Osteoblast (primary cell): Measurements from ENCODE around the gene PLXND1. TPM values are rescaled to one million over a fixed set of nuclear protein-coding genes. Genes with fewer than 3 reads are reported as not detected.

Experiments
- DNase-seq: peaks from one replicate; pipeline ENCODE4 v3.0.0; 2011; ENCODE audit warnings: low spot score, mixed read lengths; ENCODE audit not compliant: insufficient read length; ENCODE audit errors: missing footprints
- H2AFZ ChIP-seq: 2 replicates; pipeline ENCODE4 v1.6.0; 2011; ENCODE audit warnings: mild to moderate bottlenecking, low read length
- H3K27ac ChIP-seq: 2 replicates; pipeline ENCODE4 v1.5.1; 2011; ENCODE audit warnings: mild to moderate bottlenecking, low read depth, low read length, moderate library complexity
- H3K27me3 ChIP-seq: 2 replicates; pipeline ENCODE4 v1.6.0; 2012; ENCODE audit warnings: mild to moderate bottlenecking, control low read depth, inconsistent platforms, low read length, moderate library complexity; ENCODE audit not compliant: insufficient read depth
- H3K36me3 ChIP-seq: 2 replicates; pipeline ENCODE4 v1.5.1; 2011; ENCODE audit warnings: mild to moderate bottlenecking, low read length, control low read depth, moderate library complexity; ENCODE audit not compliant: insufficient read depth
- H3K4me1 ChIP-seq: 2 replicates; pipeline ENCODE4 v1.5.1; 2011; ENCODE audit warnings: mild to moderate bottlenecking, low read length, control low read depth, moderate library complexity; ENCODE audit not compliant: insufficient read depth
- H3K4me2 ChIP-seq: 2 replicates; pipeline ENCODE4 v1.6.0; 2011; ENCODE audit warnings: mild to moderate bottlenecking, low read length; ENCODE audit not compliant: insufficient read depth
- H3K4me3 ChIP-seq: fragments of 200-600 bp; sonication (generic); 3 replicates; pipeline ENCODE4 v1.5.1; 2012; ENCODE audit warnings: mild to moderate bottlenecking, low read length, inconsistent platforms; ENCODE audit not compliant: insufficient read depth
- H3K79me2 ChIP-seq: 2 replicates; pipeline ENCODE4 v1.6.0; 2012; ENCODE audit warnings: mild to moderate bottlenecking, low read length, control low read depth, inconsistent platforms; ENCODE audit not compliant: insufficient read depth
- H3K9me3 ChIP-seq: 2 replicates; pipeline ENCODE4 v1.5.1; 2011; ENCODE audit warnings: low read depth, low read length, control low read depth
- H4K20me1 ChIP-seq: 2 replicates; pipeline ENCODE4 v1.6.0; 2012; ENCODE audit warnings: mild to moderate bottlenecking, low read length, control low read depth; ENCODE audit not compliant: insufficient read depth
- total RNA-seq: library from RNA; depleted of rRNA; stranded (reverse); fragments of >200 nt; gene quantifications from 2 replicates; pipeline ENCODE4 v1.2.3, GENCODE V29; 2012
- TF ChIP-seq, protein P1 (sequence below): IDR thresholded peaks from 2 replicates; pipeline ENCODE4 v1.5.1; 2011; ENCODE audit warnings: mild to moderate bottlenecking, low read depth, low read length, moderate library complexity; ENCODE audit errors: extremely low read depth

PLXND1 gene
- total RNA-seq, 1 donor: 134 TPM

DNA sequence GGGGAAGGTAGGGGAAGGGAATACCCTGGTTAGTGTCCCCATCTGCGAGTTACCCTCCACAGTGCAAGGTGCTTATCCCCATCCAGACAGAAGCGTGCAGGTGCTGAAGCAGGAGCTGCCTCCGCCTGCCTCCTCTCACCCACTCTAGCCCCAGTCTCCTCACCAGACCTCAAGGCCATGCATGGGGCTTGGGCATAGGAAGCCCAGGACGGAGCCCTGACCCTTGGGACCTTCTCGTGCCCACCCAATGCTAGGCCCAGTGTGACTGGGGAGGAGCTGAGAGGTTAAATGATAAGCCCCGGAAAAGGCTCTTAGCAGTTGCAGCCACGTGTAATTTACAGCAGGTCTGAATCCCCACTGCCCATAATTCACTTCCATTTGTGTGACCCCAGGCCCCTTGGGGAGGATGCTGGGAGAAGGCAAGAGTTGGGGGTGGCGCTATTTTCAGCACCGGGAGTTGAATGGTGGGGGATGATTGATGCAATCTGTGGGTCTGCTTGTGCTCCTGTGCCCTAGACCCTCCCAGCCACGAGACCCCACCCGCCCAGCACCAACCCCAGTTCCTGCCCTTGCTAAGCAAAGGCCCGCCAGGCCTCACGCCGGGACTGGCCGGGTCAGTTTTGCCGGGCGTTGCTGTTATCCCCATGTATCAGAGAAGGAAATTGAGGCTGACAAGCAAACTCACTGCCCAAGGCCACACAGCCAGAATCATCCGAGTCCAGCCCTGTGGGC lies 14.5 kb upstream of the PLXND1 start:
- no peaks in the 10 kb centered on the region for H3K36me3 ChIP-seq

DNA sequence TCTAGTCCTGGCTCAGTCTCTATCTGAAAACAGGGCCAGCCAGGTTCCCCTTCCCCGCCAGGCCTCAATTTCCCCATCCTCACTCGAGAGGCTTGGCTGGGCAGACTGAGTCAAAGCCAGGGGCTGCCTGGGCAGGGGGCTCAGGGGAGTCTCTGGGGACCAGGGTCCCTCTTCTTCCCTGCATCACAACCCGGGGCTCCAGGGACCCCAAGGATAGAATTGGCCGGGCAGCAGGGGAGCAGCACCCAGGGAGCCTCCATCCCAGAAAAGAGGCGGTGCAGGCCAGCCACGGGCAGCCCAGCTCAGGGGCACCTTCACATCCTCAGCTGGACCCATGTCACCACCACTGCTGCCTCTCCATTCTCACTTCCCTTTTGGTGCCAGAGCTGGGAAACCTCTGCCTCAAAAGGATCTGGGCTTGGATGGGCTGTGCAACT lies 13.3 kb upstream of the PLXND1 start:
- no peak overlapping the region for H2AFZ ChIP-seq
- no peaks in the 10 kb centered on the region for H3K9me3 ChIP-seq
- H3K4me1 ChIP-seq: peaks cover 21% of the 10 kb centered on the region
- H3K27me3 ChIP-seq: no peaks in the 10 kb centered on the region
- no peak overlapping the region for H3K4me2 ChIP-seq
- H4K20me1 ChIP-seq: no peaks in the 10 kb centered on the region
- peak; percentile 73 for DNase-seq
- no peak overlapping the region for H3K4me3 ChIP-seq
- no peak overlapping the region for H3K27ac ChIP-seq
- no peaks in the 10 kb centered on the region for H3K36me3 ChIP-seq
- no peaks in the 10 kb centered on the region for H3K79me2 ChIP-seq
- TF ChIP-seq, protein P1, sequence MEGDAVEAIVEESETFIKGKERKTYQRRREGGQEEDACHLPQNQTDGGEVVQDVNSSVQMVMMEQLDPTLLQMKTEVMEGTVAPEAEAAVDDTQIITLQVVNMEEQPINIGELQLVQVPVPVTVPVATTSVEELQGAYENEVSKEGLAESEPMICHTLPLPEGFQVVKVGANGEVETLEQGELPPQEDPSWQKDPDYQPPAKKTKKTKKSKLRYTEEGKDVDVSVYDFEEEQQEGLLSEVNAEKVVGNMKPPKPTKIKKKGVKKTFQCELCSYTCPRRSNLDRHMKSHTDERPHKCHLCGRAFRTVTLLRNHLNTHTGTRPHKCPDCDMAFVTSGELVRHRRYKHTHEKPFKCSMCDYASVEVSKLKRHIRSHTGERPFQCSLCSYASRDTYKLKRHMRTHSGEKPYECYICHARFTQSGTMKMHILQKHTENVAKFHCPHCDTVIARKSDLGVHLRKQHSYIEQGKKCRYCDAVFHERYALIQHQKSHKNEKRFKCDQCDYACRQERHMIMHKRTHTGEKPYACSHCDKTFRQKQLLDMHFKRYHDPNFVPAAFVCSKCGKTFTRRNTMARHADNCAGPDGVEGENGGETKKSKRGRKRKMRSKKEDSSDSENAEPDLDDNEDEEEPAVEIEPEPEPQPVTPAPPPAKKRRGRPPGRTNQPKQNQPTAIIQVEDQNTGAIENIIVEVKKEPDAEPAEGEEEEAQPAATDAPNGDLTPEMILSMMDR: no peak

More for the DNA sequence above, 14.5 kb upstream of the PLXND1 start:
- DNase-seq: peak; percentile 53
- H3K9me3 ChIP-seq: no peaks in the 10 kb centered on the region
- H3K4me3 ChIP-seq: no peak overlapping the region
- H3K4me2 ChIP-seq: no peak overlapping the region
- no peak overlapping the region for H2AFZ ChIP-seq
- H3K27me3 ChIP-seq: no peaks in the 10 kb centered on the region
- no peaks in the 10 kb centered on the region for H4K20me1 ChIP-seq
- no peaks in the 10 kb centered on the region for H3K79me2 ChIP-seq
- H3K4me1 ChIP-seq: peaks cover 23% of the 10 kb centered on the region
- TF ChIP-seq, protein P1: no peak
- no peak overlapping the region for H3K27ac ChIP-seq

DNA sequence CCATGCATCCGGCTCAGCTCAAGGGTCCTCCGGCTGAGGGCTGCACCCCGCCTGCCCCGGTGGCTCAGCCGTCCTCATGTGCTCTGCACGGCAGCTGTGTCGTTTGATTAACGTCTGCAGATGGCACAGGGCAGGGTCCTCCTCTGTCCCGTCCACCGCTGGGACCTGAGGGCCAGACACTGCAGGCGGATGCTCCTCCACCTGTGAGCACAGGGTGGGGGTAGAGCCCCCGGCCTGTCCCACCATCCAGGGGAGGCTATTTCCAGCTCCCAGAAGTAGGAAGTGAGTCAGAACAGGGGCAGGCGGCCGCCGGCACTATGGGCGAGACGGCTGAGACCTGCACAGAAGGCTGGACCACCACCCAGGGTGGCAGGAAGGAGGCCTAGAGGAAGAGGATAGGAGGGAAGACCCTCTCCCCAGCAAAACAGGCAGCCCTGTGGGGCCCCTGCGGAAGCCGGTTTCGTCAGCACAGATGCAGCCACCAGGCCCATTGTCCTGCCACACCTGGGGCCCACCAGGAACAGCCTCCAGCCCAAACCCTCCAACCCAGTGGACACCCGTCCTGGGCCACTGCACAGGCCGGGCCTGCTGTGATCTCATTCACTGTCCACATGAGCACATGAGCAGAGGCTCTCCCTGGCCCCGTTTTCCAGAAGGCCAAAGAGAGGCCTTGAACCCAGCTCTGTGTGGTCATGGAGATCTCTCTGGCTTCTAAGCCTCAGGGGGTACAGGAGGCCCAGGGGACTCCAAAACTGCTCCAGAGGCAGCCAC lies 12.6 kb upstream of the PLXND1 start:
- Histone ChIP-seq H3K79me2 (no peaks in the 10 kb centered on the region), H3K36me3 (no peaks in the 10 kb centered on the region), H3K4me1 (peaks cover 15% of the 10 kb centered on the region), H3K27ac (no peak overlapping the region), H2AFZ (no peak overlapping the region), H3K9me3 (no peaks in the 10 kb centered on the region), H3K4me2 (no peak overlapping the region), H3K27me3 (no peaks in the 10 kb centered on the region), H4K20me1 (no peaks in the 10 kb centered on the region), H3K4me3 (no peak overlapping the region)
- TF ChIP-seq, protein P1: no peak
- peak; percentile 76 for DNase-seq
